Right ventricle myocardium inferior (tissue), 1 donor: ENCODE measurements around the gene PASK. TPM values are rescaled to one million over a fixed set of nuclear protein-coding genes. Genes with fewer than 3 reads are reported as not detected.

Source experiments
- ATAC-seq: fragments of 200-7000 bp; cut with Tn5 transposase; one replicate; pipeline ENCODE4 v1.9.1; 2020; ENCODE audit warnings: mild to moderate bottlenecking, moderate library complexity
- DNase-seq: peaks from one replicate; pipeline ENCODE4 v3.0.0; 2021; ENCODE audit errors: missing footprints
- intact Hi-C: fragments of 100-400 bp; cut with DNase I; formaldehyde crosslinking; loops from one replicate; pipeline ENCODE4 v1.11.0; 2022
- total RNA-seq: library from RNA; stranded (reverse); fragmentation: NEBNext Ultra II Directional; extraction: Animal tissue kit (Norgen Biotek cat#: 25700); gene quantifications from one replicate; pipeline ENCODE4 v1.2.1, GENCODE V29; 2021
- donor health status: DM: no; HTN: yes; CAD: no; lungs with severe emphysema.

Gene PASK
- total RNA-seq, 1 donor from 2014 or later: 1.4 TPM

- ATAC-seq (no peak), DNase-seq (no peak)
- intact Hi-C loops: no loop called here
Measured at GRCh38 chr2:241134711-241135110, 14.6 kb downstream of the PASK start.

DNA sequence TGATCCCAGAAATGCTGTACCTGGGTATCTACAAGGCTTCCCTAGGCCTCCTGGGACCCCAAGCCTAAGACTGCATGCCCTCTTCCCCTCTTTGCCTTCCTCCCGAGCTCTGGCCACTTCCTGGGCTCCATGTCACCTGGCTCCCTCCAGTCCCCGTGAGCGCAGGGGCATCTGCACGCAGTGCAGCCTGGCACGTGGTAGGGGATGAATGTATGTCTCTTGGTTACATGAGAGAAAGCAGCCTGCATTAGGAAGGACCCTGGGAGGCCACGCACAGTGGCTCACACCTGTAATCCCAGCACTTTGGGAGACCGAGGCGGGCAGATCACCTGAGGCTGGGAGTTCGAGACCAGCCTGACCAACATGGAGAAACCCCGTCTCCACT lies 15.8 kb downstream of the PASK start:
- DNase-seq: no peak
- intact Hi-C loops: no loop called here

GRCh38 chr2:241132538-241133435 lies 16.5 kb downstream of the PASK start:
- intact Hi-C loops: no loop called here
- ATAC-seq (no peak), DNase-seq (no peak)

More for the DNA sequence above, 15.8 kb downstream of the PASK start:
- ATAC-seq: no peak

DNA sequence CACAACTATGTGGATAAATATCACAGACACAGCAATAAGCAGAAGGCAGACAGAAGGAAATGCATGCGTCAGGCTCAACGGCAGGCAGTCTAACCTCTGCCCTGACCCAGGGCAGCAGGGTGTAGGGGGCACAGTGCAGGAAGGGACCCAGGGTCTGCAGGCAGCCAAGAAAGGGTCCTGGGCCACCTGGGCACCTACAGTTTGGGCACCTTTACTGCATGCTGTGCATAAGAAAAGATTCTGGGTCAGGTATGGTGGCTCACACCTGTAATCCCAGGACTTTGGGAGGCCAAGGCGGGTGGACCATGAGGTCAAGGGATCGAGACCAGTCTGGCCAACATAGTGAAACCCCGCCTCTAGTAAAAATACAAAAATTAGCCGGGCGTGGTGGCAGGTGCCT lies 17.7 kb downstream of the PASK start:
- no peak for ATAC-seq
- intact Hi-C loops: no loop called here
- no peak for DNase-seq

DNA sequence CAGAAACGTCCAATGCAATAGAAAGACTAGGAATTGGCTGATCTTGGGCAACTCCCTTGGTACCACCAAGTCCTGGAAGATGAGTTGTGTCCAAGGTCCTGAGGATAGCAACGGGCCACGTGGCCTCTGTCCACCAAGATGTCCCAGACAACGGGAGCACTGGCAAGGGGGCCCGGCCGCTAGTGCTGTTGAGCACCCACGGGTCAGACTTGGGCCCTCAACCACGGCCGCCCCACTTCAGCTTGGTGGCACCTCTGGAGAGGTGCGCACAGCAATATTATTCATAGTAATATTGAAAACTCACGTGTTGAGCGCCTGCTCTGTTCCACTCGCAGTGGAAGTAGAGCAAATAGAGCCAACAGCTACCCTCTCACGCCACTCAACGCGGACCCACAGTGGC lies 19.0 kb downstream of the PASK start:
- ATAC-seq: no peak
- intact Hi-C loops: no loop called here
- DNase-seq: no peak

DNA sequence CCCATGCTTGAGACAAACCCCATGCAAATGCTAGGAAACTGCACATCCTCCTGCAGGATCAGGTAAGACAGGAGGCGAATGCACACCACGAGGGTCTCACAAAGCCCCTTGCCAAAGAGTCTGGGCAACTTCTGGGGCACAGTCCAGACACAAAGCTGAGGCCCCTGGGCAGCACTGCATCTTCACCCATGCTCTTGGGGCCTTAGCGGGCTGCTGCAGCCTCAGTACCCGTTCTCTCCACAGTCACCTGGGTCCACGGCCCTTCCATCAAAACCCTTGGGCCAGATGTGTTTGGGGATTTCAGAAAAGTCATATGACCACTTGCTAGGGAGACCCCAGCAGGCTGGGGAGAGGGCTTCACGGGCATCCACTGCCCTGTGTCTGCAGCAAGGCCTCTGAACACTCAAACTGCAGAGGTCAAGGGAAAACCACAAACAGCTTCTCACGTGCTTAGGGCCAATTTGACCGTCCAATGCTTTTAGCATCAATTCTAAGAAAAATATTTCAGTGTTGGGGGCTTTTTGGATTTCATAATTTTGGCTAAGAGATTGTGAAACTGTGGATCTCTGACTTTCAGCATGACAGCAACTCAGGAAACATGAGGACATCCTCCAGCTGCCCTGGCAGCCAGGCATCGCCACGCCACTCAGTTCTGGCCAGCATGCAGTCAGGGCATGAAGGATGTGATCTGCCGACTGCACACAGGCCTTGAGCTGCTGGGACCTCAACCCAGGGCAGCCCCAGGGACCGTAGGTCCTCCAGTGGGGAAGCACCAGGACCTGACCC lies 20.0 kb downstream of the PASK start:
- no peak for ATAC-seq
- intact Hi-C loops: no loop called here
- DNase-seq: no peak

DNA sequence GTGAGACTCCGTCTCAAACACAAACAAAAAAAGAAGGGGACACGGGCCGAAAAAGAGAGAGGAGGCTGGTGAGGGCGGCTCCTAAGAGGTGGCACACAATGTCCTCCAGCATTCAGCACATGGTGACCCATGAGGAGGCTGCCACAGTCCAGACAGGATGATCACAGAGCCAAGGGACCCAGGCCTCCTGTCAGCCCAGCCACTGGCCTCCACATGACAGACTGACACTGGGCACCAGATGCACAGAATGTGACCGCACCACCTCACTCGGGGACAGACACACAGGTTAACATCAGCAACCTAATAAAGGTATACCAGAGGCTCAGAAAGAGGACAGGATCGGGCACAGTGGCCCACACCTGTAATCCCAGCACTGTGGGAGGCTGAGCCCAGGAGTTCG lies 21.0 kb downstream of the PASK start:
- DNase-seq (no peak), ATAC-seq (no peak)
- intact Hi-C loops: no loop called here

DNA sequence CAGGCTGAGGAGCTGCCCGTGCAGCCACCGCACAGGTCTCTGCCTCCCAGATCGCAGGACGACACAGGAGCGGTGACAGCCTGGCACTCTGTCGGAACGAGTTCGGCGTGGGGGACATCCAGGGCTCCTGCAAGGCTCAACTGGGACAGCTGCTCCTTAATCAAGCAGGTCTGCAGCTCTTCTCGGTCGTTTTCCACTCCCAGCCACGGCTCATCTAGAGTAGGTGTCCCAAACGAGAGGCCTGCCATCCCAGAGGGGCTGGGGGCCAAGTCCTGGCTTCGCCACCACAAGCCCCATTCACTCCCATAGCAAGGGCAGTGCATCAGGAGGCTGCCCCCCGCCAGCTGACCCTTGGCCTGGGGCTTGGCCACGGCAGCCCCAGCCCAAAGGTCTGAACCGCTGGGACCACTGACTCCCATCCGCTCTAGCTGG lies 22.5 kb downstream of the PASK start:
- intact Hi-C loops: no loop called here
- ATAC-seq (no peak), DNase-seq (no peak)

- ATAC-seq: no peak
- intact Hi-C loops: no loop called here
- no peak for DNase-seq
Measured at GRCh38 chr2:241126201-241126611, 23.1 kb downstream of the PASK start.

- no peak for DNase-seq
- no peak for ATAC-seq
Measured at GRCh38 chr2:241125626-241126025, 23.6 kb downstream of the PASK start.

DNA sequence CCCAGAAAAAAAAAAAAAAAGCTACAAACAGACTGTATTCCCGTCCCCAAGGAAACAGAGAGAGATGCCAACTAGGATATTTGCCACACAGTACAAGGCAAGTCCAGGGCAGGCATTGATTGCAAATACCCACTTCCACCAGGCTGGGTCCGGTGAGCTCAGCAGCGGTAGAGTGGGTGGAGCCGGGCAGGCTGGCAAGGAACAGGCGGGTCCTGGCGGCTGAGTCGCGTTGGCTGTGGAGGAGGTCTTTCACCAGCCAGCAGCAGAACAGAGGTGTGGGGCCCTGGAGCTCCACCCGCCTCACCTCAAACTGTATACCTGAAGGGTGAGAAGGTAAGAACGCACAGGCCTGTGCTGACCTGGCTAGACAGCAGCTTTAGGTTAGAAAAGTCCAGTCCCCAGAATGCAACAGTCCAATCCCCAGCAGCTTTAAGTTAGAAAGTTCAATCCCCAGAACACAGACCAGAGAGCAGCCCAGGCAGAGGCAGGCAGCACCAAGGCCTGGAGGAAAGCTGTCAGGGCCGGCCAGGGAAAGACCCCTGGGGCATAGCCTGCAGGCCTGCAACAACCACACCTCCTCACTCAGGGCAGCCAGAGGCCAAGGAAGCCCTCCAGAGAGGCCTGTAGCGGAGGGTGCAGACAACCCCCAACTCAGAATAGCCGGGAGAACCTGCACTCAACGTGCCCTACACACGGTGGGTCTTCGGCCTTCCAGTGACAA lies 25.3 kb downstream of the PASK start:
- ATAC-seq (no peak), DNase-seq (no peak)
- intact Hi-C loops: no loop called here

More at GRCh38 chr2:241125626-241126025, 23.6 kb downstream of the PASK start:
- intact Hi-C loops: no loop called here

GRCh38 chr2:241122376-241123002 lies 26.8 kb downstream of the PASK start:
- intact Hi-C loops: no loop called here
- no peak for ATAC-seq
- DNase-seq: no peak

GRCh38 chr2:241121008-241121407 lies 28.3 kb downstream of the PASK start:
- intact Hi-C loops: no loop called here
- DNase-seq (no peak), ATAC-seq (no peak)

GRCh38 chr2:241120440-241120839 lies 28.8 kb downstream of the PASK start:
- intact Hi-C loops: no loop called here
- ATAC-seq (no peak), DNase-seq (no peak)

DNA sequence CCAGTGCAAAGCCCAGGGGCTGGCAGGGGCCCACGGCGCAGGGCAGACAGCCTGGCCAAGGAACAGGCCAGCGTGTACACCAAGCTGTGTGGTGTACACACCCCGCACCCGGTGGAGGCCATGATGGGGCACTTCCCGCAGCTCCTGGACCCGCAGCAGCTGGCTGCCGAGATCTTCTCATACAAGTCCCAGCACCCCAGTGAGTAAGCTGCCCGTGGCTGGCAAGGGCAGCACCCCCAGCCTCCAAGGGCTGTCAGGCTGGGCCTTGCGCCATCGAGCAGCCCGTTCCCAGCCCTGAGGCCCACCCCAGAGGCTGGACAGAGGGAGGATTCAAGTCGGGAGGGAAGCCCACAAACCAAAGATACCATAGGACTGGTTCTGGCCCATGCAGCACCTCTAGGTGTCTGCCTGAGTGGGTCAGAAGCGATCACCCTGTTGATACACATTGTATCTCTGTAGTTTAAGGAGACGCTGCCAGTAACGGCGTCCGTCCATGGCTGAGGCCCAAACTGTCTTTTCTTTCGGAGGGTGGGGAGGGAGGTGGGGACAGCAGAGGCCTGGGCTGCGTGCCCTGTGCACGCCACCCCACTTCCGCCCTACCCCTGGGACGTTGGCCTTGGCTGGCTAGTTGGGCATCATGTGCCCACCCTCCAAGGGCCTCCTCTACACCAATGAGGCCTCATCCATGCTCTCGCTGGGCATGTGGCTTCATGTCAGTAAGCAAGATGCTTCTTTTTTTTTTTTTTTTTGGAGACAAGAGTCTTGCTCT lies 30.4 kb downstream of the PASK start:
- ATAC-seq (no peak), DNase-seq (no peak)
- intact Hi-C loops: no loop called here

- ATAC-seq (no peak), DNase-seq (no peak)
- intact Hi-C loops: no loop called here
Measured at GRCh38 chr2:241116606-241117560, 32.4 kb downstream of the PASK start.

GRCh38 chr2:241115361-241115760 lies 33.9 kb downstream of the PASK start:
- intact Hi-C loops: no loop called here
- no peak for ATAC-seq
- no peak for DNase-seq
